ENCODE measurements around the gene GFI1B. TPM values are rescaled to one million over a fixed set of nuclear protein-coding genes. Genes with fewer than 3 reads are reported as not detected.
"Not testable (repeated sequence)": the region's sequence is repeated elsewhere in the genome, so short reads cannot be mapped to it uniquely, and the experiment has no call there.

Gene GFI1B
- total RNA-seq, 2 donors from 2014 or later = 1.1 to 29.3 TPM

DNA sequence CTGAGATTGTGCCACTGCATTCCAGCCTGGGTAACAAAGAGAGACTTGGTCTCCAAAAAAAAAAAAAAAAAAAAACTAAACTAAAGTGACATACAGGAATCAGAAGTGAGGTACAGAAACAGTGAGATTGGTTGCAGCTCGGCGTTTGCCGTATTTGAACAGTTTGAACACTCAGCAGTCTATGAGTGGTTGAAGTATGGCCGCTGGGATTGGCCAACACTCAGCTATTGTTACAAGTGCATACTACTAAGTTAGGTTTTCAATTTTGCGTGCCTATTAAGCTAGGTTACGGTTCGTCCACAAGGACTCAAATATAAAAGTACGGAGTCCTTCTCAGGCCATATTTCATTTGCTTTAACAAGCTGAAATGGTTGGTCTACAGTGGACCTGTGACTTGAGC is 30.7 kb upstream of the GFI1B start:
- H3K9me3 ChIP-seq (ENCODE audit: control insufficient read depth, low read length, poor library complexity, severe bottlenecking) = no peaks in the 10 kb centered on the region
- Mint-ChIP-seq H3K36me3 (ENCODE audit: low read depth) (peaks cover 5% of the 10 kb centered on the region), H3K4me1 (peaks cover 19% of the 10 kb centered on the region), H3K27ac (no peak overlapping the region), H3K27me3 (no peaks in the 10 kb centered on the region), H3K4me3 (no peak overlapping the region)
- no peak for ATAC-seq
- no peak for DNase-seq

DNA sequence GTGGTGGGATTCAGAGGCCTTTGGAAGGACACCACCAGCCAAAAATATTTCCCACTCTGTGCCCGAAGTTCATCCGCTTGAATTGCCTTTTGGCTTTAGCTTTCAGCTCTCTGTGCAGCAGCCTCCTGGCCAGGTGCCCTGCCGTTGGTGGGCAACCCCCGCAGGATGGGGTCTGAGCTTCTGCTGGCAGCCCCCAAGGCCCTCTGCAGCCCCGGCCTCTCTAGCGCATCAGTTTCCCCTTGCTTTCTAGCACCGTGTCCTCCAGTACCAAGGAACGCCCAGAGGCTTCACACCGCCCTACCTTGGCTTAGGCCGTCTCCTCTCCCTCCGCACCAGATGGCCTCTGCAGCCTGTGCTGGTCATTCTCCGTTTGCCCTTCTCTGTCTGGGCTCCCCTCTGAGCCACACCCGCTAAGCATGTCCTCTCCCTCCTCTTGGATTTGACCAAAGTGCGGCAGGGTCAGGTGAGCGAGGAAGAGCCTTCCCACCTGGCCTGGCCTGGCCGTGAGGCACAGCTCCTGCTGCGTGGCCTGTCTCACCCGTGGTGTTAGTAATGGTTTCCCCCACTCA is 29.9 kb upstream of the GFI1B start:
- DNase-seq (no peak), ATAC-seq (no peak)
- Mint-ChIP-seq H3K27ac (peak overlapping the region; percentile 49), H3K36me3 (ENCODE audit: low read depth) (peaks cover 5% of the 10 kb centered on the region), H3K4me1 (peaks cover 18% of the 10 kb centered on the region), H3K4me3 (no peak overlapping the region), H3K27me3 (no peaks in the 10 kb centered on the region)
- no peaks in the 10 kb centered on the region for H3K9me3 ChIP-seq (ENCODE audit: control insufficient read depth, low read length, poor library complexity, severe bottlenecking)

DNA sequence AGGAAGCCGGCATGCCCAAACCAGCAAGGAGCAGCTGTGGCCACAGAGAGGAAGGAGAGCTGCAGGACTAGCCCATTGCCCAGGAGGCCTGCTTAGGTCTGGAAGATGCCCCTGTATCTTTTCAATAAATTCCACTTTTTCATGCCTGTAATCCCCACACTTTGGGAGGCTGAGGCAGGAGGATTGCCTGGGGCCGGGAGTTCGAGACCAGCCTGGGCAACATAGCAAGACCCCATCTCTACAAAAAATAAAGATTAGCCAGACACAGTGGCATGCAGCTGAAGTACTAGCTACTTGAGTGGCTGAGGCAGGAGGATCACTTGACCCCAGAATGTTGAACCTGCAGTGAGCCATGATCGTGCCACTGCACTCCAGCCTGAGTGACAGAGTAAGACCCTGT is 28.8 kb upstream of the GFI1B start:
- ATAC-seq = no peak
- Mint-ChIP-seq H3K4me1 (peaks cover 10% of the 10 kb centered on the region), H3K27ac (peak overlapping the region; percentile 49), H3K27me3 (no peaks in the 10 kb centered on the region), H3K36me3 (ENCODE audit: low read depth) (peaks cover 2% of the 10 kb centered on the region), H3K4me3 (no peak overlapping the region)
- DNase-seq = no peak
- no peaks in the 10 kb centered on the region for H3K9me3 ChIP-seq (ENCODE audit: control insufficient read depth, low read length, poor library complexity, severe bottlenecking)

DNA sequence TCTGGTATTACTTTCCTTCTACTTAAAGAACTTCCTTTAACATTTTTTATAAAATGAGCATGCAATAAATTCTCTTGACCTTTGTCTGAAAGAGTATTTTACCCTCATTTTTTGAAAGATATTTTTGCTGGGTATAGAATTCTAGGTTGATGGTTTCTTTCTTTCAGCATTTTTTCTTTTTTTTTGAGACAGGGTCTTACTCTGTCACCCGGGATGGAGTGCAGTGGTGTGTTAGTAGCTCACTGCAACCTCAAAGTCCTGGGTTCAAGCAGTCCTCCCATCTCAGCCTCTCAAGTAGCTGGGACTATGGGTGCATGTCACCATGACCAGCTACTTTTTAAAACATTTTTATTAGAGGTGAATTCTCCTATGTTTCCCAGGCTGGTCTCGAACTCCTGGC is 23.4 kb upstream of the GFI1B start:
- Mint-ChIP-seq H3K27ac (no peak overlapping the region), H3K4me3 (no peak overlapping the region), H3K36me3 (ENCODE audit: low read depth) (peaks cover 5% of the 10 kb centered on the region), H3K27me3 (peaks cover 4% of the 10 kb centered on the region), H3K4me1 (peaks cover 4% of the 10 kb centered on the region)
- H3K9me3 ChIP-seq (ENCODE audit: control insufficient read depth, low read length, poor library complexity, severe bottlenecking) = no peaks in the 10 kb centered on the region
- ATAC-seq = no peak
- no peak for DNase-seq

DNA sequence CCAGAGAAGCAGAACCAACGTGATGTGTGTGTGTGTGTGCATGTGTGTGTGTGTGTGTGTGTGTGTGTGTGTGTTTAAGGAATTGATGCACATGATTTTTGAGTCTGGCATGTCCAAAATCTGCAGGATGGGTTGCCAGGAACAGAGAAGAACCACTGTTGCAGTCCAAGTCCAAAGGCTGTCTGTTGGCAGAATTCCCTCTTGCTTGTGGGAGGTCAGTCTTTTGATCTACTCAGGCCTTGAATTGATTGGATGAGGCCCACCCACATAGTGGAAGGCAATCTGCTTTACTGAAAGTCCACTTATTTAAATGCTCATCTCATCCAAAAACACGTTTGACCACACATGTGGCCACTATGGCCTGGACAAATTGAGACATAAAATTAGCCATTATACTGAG is 22.7 kb upstream of the GFI1B start:
- peaks cover 4% of the 10 kb centered on the region for H3K36me3 Mint-ChIP-seq (ENCODE audit: low read depth)
- DNase-seq = no peak
- no peaks in the 10 kb centered on the region for H3K9me3 ChIP-seq (ENCODE audit: control insufficient read depth, low read length, poor library complexity, severe bottlenecking)
- H3K27ac Mint-ChIP-seq = no peak overlapping the region
- ATAC-seq = no peak
- peaks cover 3% of the 10 kb centered on the region for H3K4me1 Mint-ChIP-seq
- H3K27me3 Mint-ChIP-seq = peaks cover 6% of the 10 kb centered on the region
- no peak overlapping the region for H3K4me3 Mint-ChIP-seq

DNA sequence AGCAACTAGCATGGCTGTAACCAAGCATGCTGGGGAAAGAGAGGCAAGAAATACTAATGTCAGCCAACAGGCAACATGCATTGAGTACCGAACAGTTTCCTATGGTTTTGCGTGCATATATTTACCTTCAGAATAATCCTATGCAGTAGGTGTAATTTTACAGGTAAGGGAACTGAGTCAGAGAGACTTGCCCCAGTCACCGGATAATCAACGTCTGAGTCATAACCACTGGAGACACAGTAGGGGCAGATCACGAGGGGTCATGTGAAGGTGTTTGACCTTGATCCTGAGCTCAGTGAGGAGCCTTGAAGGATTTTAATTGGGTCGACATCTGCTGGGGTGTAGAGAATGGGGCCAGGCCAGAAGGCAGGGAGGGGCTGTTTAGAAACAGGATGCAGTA is 20.7 kb upstream of the GFI1B start:
- H3K9me3 ChIP-seq (ENCODE audit: control insufficient read depth, low read length, poor library complexity, severe bottlenecking) = no peaks in the 10 kb centered on the region
- no peaks in the 10 kb centered on the region for H3K4me1 Mint-ChIP-seq
- no peak for DNase-seq
- peaks cover 6% of the 10 kb centered on the region for H3K36me3 Mint-ChIP-seq (ENCODE audit: low read depth)
- ATAC-seq = no peak
- H3K27ac Mint-ChIP-seq = no peak overlapping the region
- H3K27me3 Mint-ChIP-seq = peaks cover 10% of the 10 kb centered on the region
- H3K4me3 Mint-ChIP-seq = no peak overlapping the region

DNA sequence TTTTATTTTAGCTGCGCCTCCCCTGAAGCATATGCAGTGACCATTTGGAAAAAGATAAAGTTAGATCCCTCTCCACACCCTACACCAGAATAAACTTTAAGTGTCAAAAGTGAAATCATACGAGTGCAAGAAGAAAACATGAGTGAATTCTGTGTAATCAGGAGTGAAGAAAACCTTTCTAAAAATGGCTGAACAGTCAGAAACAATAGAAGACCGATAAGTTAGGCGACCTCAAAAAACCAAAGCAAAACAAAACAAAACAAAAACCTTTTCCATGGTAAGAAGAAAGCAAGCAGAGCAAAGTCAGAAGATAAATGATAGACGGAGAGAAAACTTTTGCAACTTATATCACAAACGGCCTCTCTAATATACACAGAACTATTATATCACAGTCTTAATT is 17.5 kb upstream of the GFI1B start:
- Mint-ChIP-seq H3K27ac (no peak overlapping the region), H3K4me3 (no peak overlapping the region), H3K4me1 (no peaks in the 10 kb centered on the region), H3K27me3 (peaks cover 15% of the 10 kb centered on the region), H3K36me3 (ENCODE audit: low read depth) (peaks cover 6% of the 10 kb centered on the region)
- DNase-seq (no peak), ATAC-seq (no peak)
- H3K9me3 ChIP-seq (ENCODE audit: control insufficient read depth, low read length, poor library complexity, severe bottlenecking) = no peaks in the 10 kb centered on the region

DNA sequence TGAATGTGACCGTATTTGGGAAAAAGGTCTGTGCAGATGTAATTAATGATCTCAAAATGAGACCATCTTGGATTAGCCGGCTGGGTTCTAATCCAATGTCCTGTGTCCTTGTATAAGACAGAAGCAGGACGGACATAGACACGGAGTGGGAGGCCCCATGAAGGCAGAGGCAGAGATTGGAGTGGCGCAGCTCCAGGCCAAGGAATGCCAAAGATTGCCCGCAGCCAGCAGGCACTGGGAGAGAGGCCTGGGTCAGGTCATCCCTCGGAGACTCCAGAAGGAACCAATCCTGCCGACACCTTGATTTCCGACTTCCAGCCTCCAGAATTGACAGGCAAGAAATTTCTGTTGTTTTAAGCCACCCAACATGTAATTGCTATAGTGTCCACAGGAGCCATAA is 13.0 kb upstream of the GFI1B start:
- H3K36me3 Mint-ChIP-seq (ENCODE audit: low read depth) = peaks cover 2% of the 10 kb centered on the region
- no peaks in the 10 kb centered on the region for H3K4me1 Mint-ChIP-seq
- H3K4me3 Mint-ChIP-seq = no peak overlapping the region
- DNase-seq = no peak
- no peak for ATAC-seq
- no peaks in the 10 kb centered on the region for H3K9me3 ChIP-seq (ENCODE audit: control insufficient read depth, low read length, poor library complexity, severe bottlenecking)
- peaks cover 20% of the 10 kb centered on the region for H3K27me3 Mint-ChIP-seq
- H3K27ac Mint-ChIP-seq = no peak overlapping the region

DNA sequence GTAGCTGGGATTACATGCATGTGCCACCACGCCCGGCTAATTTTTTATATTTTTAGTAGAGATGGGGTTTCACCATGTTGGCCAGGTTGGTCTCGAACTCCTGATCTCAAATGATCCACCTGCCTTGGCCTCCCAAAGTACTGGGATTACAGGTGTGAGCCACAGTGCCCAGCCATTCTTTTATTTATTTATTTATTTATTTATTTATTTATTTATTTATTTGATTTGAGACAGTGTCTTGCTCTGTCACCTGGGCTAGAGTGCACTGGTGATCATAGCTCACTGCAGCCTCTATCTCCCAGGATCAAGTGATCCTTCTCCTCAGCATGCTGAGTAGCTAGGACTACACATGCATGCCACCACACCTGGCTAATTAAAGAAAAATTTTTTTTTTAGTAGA is 10.6 kb upstream of the GFI1B start:
- not testable (repeated sequence) for ATAC-seq; H3K9me3 ChIP-seq (ENCODE audit: control insufficient read depth, low read length, poor library complexity, severe bottlenecking); H3K27ac Mint-ChIP-seq; H3K4me3 Mint-ChIP-seq; H3K36me3 Mint-ChIP-seq (ENCODE audit: low read depth); H3K4me1 Mint-ChIP-seq; DNase-seq
- H3K27me3 Mint-ChIP-seq = peaks cover 25% of the 10 kb centered on the region

DNA sequence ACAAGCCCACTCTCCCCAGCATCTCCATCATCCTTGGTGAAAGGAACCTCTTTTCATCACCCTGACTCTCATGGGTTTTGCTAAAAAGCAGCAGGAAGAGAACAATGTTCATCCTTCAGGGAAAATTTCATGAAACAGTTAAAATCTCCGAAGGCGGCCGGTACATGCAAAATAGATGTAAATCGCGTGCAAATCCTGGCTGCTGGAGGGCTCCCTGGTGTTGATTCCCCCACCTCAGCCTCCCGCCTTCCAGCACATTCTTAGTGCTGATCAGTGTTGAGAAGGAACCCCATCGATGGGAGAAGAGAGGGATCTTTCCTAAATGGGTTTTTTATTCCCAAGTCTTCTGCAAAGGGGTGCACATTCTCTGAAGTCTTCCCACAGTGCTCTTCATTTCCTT is 8.7 kb upstream of the GFI1B start:
- H3K4me1 Mint-ChIP-seq = peaks cover 4% of the 10 kb centered on the region
- no peaks in the 10 kb centered on the region for H3K9me3 ChIP-seq (ENCODE audit: control insufficient read depth, low read length, poor library complexity, severe bottlenecking)
- H3K27me3 Mint-ChIP-seq = peaks cover 40% of the 10 kb centered on the region
- ATAC-seq (no peak), DNase-seq (no peak)
- no peak overlapping the region for H3K27ac Mint-ChIP-seq
- H3K4me3 Mint-ChIP-seq = no peak overlapping the region
- no peaks in the 10 kb centered on the region for H3K36me3 Mint-ChIP-seq (ENCODE audit: low read depth)

DNA sequence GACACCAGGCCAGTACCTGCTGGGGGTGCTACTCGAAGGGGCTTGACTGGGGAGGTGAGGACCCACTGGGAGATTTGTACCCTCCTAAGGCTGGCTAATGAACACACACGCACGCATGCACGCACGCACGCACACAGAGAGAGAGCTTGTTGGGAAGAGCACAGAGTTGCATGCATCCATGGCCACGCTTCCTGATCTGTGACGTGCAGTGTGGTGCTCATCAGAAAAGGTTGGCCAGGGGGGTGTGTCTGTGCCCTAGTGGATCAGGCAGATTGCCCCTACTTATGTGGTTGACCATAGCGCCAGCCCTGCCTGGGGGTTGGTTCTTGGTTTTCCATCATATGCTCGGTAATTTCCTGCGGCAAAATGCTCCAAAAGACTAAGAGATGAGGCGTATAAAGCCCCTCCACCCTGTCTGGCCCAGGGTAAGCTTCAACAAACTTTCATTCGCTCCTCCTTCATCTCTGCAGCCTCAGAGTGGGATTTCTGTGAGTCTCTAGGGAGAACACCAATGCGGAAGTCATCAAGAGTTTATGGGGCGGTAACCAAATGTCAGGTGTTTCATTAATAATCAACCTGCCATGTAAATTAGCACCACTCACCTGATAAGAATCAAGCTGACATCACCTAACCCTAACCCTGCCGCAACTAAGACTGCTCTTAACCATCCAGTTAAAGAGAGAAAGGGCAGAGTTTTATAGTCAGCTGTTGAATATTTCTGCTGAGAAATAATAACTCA is 8.0 kb upstream of the GFI1B start:
- Mint-ChIP-seq H3K27me3 (peaks cover 43% of the 10 kb centered on the region), H3K27ac (no peak overlapping the region), H3K4me1 (peaks cover 5% of the 10 kb centered on the region), H3K36me3 (ENCODE audit: low read depth) (no peaks in the 10 kb centered on the region), H3K4me3 (no peak overlapping the region)
- no peak for ATAC-seq
- no peaks in the 10 kb centered on the region for H3K9me3 ChIP-seq (ENCODE audit: control insufficient read depth, low read length, poor library complexity, severe bottlenecking)
- DNase-seq = no peak

DNA sequence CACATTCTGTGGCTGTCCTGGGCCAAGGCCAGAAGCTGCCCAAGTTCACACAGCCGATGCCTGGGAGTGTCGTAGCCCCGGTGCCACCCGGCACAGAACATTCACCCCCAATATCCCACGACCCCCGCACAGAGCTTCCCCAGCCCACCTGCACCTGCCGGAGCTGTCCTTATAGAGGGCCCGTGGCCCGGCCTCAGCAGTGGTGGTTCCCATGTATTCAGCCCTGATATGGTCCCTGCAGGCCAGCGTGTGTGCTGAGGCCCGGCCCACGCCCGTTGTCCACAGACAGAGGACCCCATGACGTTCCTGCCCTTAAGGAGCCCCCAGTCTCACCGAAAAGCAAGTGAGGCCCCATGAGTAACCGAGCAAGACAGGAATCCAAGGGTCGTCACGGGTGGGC is 5.3 kb upstream of the GFI1B start:
- no peak overlapping the region for H3K27ac Mint-ChIP-seq
- H3K27me3 Mint-ChIP-seq = peaks cover 56% of the 10 kb centered on the region
- no peaks in the 10 kb centered on the region for H3K36me3 Mint-ChIP-seq (ENCODE audit: low read depth)
- no peaks in the 10 kb centered on the region for H3K9me3 ChIP-seq (ENCODE audit: control insufficient read depth, low read length, poor library complexity, severe bottlenecking)
- ATAC-seq (no peak), DNase-seq (no peak)
- H3K4me1 Mint-ChIP-seq = peaks cover 7% of the 10 kb centered on the region
- no peak overlapping the region for H3K4me3 Mint-ChIP-seq

DNA sequence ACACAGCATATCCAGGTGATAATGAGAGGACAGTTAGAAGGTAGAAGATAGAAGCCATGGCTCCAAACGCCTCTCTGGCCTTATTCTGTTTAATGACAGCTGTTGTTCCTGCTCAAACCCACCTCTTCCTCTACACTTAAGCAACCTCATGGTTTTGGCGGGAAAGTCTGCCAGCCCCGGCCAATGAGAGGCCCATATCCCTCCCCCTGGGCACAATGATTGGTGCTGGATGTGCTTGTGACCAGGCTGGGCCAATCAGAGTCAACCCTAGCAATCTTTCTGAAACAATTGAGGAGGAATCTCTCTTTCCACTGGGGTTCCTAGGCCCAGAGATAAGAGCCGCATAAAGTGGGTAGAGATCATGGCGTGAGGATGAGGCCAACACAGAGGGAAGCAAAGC is 4.8 kb upstream of the GFI1B start:
- no peak overlapping the region for H3K27ac Mint-ChIP-seq
- DNase-seq (no peak), ATAC-seq (no peak)
- no peaks in the 10 kb centered on the region for H3K9me3 ChIP-seq (ENCODE audit: control insufficient read depth, low read length, poor library complexity, severe bottlenecking)
- H3K36me3 Mint-ChIP-seq (ENCODE audit: low read depth) = peaks cover 3% of the 10 kb centered on the region
- H3K4me1 Mint-ChIP-seq = peaks cover 10% of the 10 kb centered on the region
- peaks cover 62% of the 10 kb centered on the region for H3K27me3 Mint-ChIP-seq
- H3K4me3 Mint-ChIP-seq = no peak overlapping the region

DNA sequence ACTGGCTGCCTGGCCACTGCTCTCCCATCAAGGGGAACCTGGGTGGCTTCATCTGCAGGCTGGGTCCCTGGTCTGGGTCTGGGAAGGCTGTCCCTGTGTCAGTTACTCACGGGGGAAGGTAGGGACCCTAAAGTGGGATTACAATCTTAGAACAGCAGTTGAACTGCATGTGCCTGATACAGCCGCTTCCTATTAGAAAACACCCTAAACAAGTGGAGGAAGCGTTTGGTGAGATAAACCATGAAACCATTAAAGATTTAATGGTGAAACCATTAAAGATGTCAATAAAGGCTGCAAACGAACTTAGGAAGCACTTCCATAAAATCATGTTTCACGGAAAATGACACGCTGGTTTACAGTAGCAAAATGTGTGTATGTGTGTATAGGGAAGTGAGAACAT is 2.5 kb upstream of the GFI1B start:
- Mint-ChIP-seq H3K27ac (peak overlapping the region; percentile 49), H3K4me3 (no peak overlapping the region), H3K36me3 (ENCODE audit: low read depth) (peaks cover 4% of the 10 kb centered on the region), H3K27me3 (peaks cover 68% of the 10 kb centered on the region), H3K4me1 (peaks cover 13% of the 10 kb centered on the region)
- no peak for ATAC-seq
- no peaks in the 10 kb centered on the region for H3K9me3 ChIP-seq (ENCODE audit: control insufficient read depth, low read length, poor library complexity, severe bottlenecking)
- no peak for DNase-seq
